ENCODE measurements around the gene FAM124A.

DNA sequence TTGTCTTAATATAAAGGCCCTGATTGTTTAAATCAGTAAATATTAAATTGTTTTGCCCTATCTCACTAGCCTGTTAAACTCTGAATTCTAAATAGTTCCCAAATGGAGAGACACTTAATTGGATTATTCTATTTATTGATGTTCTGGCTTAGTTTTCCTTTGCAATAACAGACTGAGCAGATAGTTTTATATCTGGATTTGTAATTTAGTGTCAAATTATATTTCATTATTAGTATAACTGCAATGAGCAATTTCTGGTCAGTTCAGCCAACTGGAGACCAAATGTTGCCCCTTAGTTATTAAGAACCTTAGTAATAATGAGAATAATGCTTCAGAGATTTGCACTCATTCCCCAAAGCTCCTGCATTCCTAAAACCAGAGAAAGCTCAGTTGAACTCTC is 10.1 kb downstream of the FAM124A start:
- TF ChIP-seq, protein P1, sequence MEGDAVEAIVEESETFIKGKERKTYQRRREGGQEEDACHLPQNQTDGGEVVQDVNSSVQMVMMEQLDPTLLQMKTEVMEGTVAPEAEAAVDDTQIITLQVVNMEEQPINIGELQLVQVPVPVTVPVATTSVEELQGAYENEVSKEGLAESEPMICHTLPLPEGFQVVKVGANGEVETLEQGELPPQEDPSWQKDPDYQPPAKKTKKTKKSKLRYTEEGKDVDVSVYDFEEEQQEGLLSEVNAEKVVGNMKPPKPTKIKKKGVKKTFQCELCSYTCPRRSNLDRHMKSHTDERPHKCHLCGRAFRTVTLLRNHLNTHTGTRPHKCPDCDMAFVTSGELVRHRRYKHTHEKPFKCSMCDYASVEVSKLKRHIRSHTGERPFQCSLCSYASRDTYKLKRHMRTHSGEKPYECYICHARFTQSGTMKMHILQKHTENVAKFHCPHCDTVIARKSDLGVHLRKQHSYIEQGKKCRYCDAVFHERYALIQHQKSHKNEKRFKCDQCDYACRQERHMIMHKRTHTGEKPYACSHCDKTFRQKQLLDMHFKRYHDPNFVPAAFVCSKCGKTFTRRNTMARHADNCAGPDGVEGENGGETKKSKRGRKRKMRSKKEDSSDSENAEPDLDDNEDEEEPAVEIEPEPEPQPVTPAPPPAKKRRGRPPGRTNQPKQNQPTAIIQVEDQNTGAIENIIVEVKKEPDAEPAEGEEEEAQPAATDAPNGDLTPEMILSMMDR (IDR thresholded peaks at IDR 0.05): no peak
- TF ChIP-seq POLR2A (IDR thresholded peaks at IDR 0.05): no peak
